ENCODE measurements around the gene NR2E1.

The NR2E1 gene

DNA sequence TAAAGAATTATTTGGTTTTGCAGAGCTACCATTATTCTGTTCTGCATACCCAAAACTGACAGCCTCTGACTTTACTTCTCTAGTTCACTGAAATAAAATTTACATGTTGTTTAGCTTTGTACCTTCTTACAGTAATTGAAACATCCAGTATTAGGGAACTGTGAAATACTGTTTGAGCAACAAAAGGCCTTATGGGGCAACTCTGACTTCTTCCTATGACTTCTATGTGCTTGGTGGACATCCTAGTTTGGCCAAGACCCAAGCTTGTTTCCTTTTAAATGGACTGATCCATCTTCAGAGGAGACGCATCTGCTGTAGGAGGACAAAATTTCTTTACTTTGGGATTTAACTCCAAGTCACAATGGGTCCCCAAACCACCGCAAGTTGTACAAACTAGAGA is 44.7 kb downstream of the NR2E1 start:
- DNase-seq (ENCODE audit: low read depth) = no peak

GRCh38 chr6:108211671-108212070 is 45.8 kb downstream of the NR2E1 start:
- DNase-seq (ENCODE audit: low read depth) = no peak

- no peak for DNase-seq (ENCODE audit: low read depth)
Observed at GRCh38 chr6:108222064-108222463, 56.2 kb downstream of the NR2E1 start.

DNA sequence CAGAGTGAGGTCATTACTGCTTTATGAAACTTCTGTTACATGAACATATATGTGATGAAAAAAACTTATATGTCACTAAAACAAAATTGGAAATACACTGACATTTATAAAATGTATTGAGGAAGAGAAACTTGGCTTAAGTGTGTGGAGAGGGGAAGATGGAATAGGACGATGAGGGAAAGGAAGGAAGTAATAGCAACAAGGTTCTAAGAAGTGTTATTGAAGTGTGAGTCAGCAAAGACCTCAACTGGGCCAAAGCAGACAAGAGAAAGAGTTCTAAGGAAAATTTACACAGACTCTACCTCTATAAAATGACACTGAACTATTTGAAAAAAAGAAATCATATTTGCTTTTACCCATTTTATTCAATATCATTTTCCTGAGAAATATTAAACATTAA is 56.7 kb downstream of the NR2E1 start:
- no peak for DNase-seq (ENCODE audit: low read depth)

DNA sequence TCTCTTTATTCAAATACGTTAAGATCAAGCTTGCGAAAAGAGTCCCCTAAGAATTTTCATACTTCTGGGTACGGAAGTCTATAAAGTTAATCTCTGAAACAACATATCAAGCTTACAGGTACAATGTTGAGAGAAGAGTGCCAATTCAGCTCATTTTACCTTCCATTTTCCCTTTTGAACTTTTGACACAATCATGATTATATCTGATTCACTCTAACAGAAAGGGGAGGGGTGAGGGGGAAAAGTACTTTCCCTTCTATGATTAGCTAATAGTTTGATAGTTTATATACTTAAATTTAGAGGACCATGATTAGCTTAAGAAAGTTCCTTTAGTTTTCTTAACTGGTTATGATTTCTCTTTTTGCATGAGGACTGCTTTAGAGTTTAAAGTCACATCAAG is 61.5 kb downstream of the NR2E1 start:
- DNase-seq (ENCODE audit: low read depth) = no peak

GRCh38 chr6:108228416-108228815 is 62.6 kb downstream of the NR2E1 start:
- no peak for DNase-seq (ENCODE audit: low read depth)

- DNase-seq (ENCODE audit: low read depth) = no peak
Observed at GRCh38 chr6:108235127-108235526, 69.3 kb downstream of the NR2E1 start.

- no peak for DNase-seq (ENCODE audit: low read depth)
Observed at GRCh38 chr6:108236791-108237190, 71.0 kb downstream of the NR2E1 start.

- DNase-seq (ENCODE audit: low read depth) = no peak
Observed at GRCh38 chr6:108238322-108238721, 72.5 kb downstream of the NR2E1 start.

All from fibroblast of the conjunctiva (primary cell).